Skin epidermis (tissue), 12 donors: ENCODE data around the gene NDUFC2.
"Not testable (repeated sequence)": the region's sequence is repeated elsewhere in the genome, so short reads cannot be mapped to it uniquely, and the experiment has no call there.

Experiments
- H3K27ac ChIP-seq, 21 experiments: fragments of 200-600 bp; sonication (generic) in 11 of 21; one replicate each; pipeline ENCODE4 v1.5.0; 2020; ENCODE audit warnings: mild to moderate bottlenecking in 3 of 21, inconsistent platforms in 2 of 21, moderate library complexity in 2 of 21
- H3K4me3 ChIP-seq, 7 experiments: fragments of 200-600 bp; sonication (generic) in 2 of 7; one replicate each; pipeline ENCODE4 v1.5.0; 2020; ENCODE audit warnings: inconsistent platforms in 2 of 7, mild to moderate bottlenecking in 2 of 7, moderate library complexity in 1 of 7

Gene NDUFC2

GRCh38 chr11:78079232-78080083, at the start of gene NDUFC2:
Gene NDUFC2 (minus strand): TSS chr11:78079862. CDS start chr11:78079744, 118 bp downstream.
- peak within 1 kb of the TSS; percentile 51 to 96 (median 90) for H3K27ac ChIP-seq
- peak within 1 kb of the TSS; percentile 59 to 99 (median 85) for H3K4me3 ChIP-seq

- Histone ChIP-seq H3K27ac (no peak overlapping the region), H3K4me3 (no peak overlapping the region)
Measured at GRCh38 chr11:78127403-78127802, 47.7 kb upstream of the NDUFC2 start.

- no peak overlapping the region for H3K4me3 ChIP-seq
- no peak overlapping the region for H3K27ac ChIP-seq
Measured at GRCh38 chr11:78112582-78113275, 33.1 kb upstream of the NDUFC2 start.

GRCh38 chr11:78111298-78111697, 31.6 kb upstream of the NDUFC2 start:
- H3K27ac ChIP-seq, result no peak overlapping the region

GRCh38 chr11:78110830-78111229, 31.2 kb upstream of the NDUFC2 start:
- no peak overlapping the region for H3K27ac ChIP-seq

More at GRCh38 chr11:78111298-78111697, 31.6 kb upstream of the NDUFC2 start:
- no peak overlapping the region for H3K4me3 ChIP-seq

GRCh38 chr11:78110351-78110750, 30.7 kb upstream of the NDUFC2 start:
- Histone ChIP-seq H3K4me3 (no peak overlapping the region), H3K27ac (no peak overlapping the region)

More at GRCh38 chr11:78110830-78111229, 31.2 kb upstream of the NDUFC2 start:
- no peak overlapping the region for H3K4me3 ChIP-seq

- Histone ChIP-seq H3K4me3 (no peak overlapping the region), H3K27ac (no peak overlapping the region)
Measured at GRCh38 chr11:78109081-78110015, 29.7 kb upstream of the NDUFC2 start.

- no peak overlapping the region for H3K4me3 ChIP-seq
- H3K27ac ChIP-seq, result no peak overlapping the region
Measured at GRCh38 chr11:78100676-78101472, 21.2 kb upstream of the NDUFC2 start.

- Histone ChIP-seq H3K4me3 (no peak overlapping the region), H3K27ac (no peak overlapping the region)
Measured at GRCh38 chr11:78100261-78100660, 20.6 kb upstream of the NDUFC2 start.

- H3K4me3 ChIP-seq, result no peak overlapping the region
- no peak overlapping the region for H3K27ac ChIP-seq
Measured at GRCh38 chr11:78099666-78100065, 20.0 kb upstream of the NDUFC2 start.

- no peak overlapping the region for H3K27ac ChIP-seq
- H3K4me3 ChIP-seq, result no peak overlapping the region
Measured at GRCh38 chr11:78097666-78098385, 18.2 kb upstream of the NDUFC2 start.

- H3K27ac ChIP-seq, result no peak overlapping the region
- H3K4me3 ChIP-seq, result no peak overlapping the region
Measured at GRCh38 chr11:78094250-78094649, 14.6 kb upstream of the NDUFC2 start.

- H3K27ac ChIP-seq, H3K4me3 ChIP-seq: not testable (repeated sequence)
Measured at GRCh38 chr11:78086521-78087074, 6.9 kb upstream of the NDUFC2 start.

GRCh38 chr11:78085972-78086371, 6.3 kb upstream of the NDUFC2 start:
- Histone ChIP-seq H3K4me3 (no peak overlapping the region), H3K27ac (no peak overlapping the region)

GRCh38 chr11:78084506-78084905, 4.8 kb upstream of the NDUFC2 start:
- not testable (repeated sequence) for H3K27ac ChIP-seq, H3K4me3 ChIP-seq

- no peak overlapping the region for H3K4me3 ChIP-seq
- no peak overlapping the region for H3K27ac ChIP-seq
Measured at GRCh38 chr11:78083021-78083420, 3.4 kb upstream of the NDUFC2 start.

GRCh38 chr11:78082146-78082545, 2.5 kb upstream of the NDUFC2 start:
- Histone ChIP-seq H3K27ac (no peak overlapping the region), H3K4me3 (no peak overlapping the region)

- Histone ChIP-seq H3K4me3 (no peak overlapping the region), H3K27ac (no peak overlapping the region)
Measured at GRCh38 chr11:78081583-78081982, 1.9 kb upstream of the NDUFC2 start.
